GM12874 (cell line): ENCODE data around the gene MRGPRE.

Experiments
- TF ChIP-seq, protein P1 (sequence below): IDR thresholded peaks from 2 replicates; pipeline ENCODE4 v1.5.1; 2011; ENCODE audit warnings: low read depth, mild to moderate bottlenecking, control low read depth, low read length, moderate library complexity; ENCODE audit not compliant: insufficient read depth

MRGPRE gene

DNA sequence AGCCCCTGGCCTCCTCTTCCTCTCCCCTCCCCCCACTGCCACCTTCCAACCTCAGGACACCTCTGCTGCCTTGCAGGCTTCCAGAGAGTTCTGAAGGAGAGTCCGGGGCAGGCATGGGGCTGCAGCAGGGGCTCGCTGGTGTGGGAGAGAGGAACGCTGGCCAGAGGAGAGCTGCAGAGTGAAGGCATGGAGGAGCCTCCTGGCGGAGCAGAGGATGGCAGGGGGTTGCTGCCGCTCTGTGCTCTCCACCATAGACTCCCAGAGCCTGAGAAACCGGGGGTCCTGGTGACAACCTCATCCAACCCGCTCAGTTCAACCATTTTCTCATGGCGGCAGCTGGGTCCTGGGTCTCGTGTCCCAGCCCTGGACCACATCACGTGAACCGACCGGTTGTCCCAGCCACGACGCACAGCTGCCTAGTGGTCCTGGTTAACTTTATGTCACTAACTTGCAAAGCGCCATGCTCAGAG lies 31.1 kb downstream of the MRGPRE start:
- TF ChIP-seq, protein P1, sequence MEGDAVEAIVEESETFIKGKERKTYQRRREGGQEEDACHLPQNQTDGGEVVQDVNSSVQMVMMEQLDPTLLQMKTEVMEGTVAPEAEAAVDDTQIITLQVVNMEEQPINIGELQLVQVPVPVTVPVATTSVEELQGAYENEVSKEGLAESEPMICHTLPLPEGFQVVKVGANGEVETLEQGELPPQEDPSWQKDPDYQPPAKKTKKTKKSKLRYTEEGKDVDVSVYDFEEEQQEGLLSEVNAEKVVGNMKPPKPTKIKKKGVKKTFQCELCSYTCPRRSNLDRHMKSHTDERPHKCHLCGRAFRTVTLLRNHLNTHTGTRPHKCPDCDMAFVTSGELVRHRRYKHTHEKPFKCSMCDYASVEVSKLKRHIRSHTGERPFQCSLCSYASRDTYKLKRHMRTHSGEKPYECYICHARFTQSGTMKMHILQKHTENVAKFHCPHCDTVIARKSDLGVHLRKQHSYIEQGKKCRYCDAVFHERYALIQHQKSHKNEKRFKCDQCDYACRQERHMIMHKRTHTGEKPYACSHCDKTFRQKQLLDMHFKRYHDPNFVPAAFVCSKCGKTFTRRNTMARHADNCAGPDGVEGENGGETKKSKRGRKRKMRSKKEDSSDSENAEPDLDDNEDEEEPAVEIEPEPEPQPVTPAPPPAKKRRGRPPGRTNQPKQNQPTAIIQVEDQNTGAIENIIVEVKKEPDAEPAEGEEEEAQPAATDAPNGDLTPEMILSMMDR: no peak

DNA sequence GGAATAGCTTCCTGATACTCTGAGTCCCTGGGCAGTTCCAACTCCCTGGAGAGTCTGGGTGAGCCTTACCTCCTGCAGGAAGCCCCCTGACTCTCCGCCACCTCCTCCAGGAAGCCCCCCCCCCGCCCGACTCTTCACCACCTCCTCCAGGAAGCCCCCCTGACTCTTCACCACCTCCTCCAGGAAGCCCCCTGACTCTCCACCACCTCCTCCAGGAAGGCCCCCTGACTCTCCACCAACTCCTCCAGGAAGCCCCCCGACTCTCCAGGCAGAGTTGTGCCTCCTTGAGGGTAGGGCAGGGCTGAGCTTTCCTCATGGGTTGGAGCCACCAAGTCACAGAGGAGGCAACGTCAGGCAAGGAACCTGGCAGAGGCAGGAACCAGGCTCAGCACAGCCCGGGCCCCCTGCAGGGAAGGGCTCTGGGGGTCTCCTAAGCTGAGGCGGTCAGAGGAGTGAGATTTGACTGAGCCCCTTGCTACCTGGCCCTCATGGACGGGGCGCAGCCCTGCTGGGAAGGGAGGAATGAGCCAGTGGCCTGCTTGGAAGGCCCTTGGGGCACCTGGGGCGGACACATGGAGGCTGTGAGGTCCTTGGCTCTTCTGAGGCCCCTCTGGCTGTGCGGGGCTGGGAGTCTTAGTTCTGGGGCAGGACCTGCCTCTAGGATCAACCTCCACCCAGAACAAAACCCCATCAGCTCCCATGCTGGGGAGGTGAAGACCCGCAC lies 31.7 kb downstream of the MRGPRE start:
- TF ChIP-seq, protein P1: no peak

DNA sequence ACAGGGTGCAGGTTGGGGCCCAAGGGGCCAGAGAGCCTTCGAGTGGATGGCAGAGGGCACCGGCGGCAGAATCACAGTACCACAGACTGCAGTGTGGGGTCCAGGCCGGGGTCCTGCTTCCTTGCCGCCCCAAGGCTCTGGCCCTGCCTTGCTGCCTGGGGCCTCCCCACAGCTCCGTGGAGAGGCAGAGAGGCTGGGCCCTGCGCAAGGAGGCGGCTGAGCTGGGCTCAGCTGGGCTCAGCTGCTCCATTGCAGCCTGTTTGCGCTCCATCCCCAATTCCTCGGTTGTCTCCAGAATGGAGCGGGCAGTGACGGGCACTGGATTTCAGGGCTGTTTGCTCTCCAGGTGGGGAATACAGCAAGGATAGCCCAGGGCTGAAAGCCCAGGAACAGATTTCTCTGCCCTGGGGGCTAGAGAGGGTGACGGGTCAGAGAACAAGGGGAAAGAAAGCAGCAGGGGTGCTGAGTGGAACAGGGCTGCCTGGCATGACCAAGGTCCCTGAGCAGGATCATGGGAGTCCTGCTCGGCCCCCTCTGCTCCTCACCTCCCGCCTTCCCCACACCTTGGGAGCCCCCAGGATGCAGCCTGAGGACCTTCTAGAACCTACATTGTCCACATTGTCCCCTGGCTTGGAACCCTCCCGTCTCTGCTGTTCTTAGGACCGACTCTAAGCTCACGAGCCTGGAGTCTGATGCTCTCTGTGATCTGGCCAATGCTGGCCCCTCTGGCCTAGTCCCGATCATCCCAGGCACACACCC lies 32.5 kb downstream of the MRGPRE start:
- TF ChIP-seq, protein P1: no peak

DNA sequence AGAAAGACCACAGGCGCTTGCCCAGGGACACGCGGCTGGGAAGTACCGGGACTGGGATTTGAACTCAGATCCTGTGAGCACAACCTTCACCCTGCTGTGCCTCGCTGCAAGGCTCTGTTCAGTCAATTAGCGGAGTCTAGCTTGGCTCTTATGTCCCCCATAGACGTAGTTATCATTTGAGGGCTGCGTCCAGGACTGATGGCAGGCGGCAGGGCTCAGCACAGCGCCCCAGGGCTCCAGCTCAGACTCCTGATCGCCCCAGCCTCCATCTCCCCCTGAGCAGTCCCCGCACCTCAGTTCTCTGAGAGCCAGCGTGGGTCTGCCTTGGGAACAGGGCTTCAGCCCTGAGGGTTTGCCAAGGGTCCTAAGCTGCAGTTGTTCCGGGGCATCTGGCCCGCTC lies 33.4 kb downstream of the MRGPRE start:
- TF ChIP-seq, protein P1: no peak

DNA sequence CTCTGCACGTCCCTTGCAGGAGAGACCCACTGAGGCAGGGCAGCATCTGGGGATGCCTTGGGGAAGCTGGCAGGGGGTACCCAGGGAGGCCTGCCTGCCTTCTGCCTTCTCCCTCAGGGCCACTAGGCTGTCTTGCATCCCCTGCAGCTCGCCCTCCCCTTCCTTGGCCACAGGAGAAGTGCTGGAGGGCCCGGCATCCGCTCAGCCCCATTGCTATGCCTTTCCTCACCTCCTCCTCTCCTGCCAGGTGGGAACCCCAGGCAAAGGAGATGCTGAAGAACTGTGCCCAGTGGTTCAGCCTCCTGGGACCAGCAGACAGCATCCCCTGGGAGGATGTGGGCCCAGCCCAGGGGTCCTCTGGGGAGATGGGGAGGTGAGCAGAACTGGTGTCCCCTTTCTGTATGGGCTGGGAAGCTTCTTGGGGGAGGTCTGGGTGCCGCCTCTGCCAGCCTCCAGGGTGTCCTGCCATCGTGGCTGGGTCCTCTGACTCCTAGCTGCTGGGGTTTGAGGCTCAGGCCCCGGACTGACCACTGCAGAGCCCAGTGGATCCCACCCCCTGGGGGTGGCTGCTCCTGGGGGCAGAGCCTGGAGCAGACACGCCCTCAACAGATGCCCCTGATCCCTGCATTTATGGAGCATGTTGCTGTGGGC lies 34.2 kb downstream of the MRGPRE start:
- TF ChIP-seq, protein P1: no peak

DNA sequence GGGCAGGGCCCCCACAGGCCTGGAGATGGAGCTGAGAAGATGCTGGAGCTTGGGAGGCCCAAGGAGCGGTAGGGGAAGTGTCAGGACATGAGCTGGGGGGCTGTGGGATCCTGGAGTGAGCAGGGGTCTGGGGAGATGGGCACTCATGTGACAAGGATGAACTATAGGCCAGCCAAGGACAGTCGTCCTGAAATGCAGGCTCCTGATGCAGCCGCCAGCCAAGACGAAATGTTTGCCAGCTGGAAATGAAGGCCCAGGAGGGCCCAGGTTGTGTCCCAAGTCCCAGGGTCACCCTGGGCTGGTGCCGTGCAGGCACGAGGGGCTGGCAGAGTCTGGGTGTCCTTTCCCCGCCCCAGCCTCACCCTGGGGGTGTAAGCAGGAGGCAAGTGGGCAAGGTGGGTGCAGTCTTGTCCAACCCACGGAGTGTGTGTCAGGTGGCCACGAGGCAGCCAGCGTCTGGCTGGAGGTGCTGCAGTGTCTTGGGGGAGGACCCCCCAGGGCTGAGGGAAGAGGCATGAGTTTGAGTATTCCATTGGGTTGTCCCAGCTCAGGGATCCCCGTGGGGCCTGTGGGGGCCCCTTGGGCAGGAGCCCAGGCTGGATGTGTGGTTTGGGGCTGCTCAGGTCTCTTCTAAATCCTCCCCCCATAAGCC lies 35.0 kb downstream of the MRGPRE start:
- TF ChIP-seq, protein P1: no peak
